Stimulated activated naive CD8-positive, alpha-beta T cell treated with anti-CD3 and anti-CD28 coated beads, Interleukin-15, Interleukin-2, amounts not matched to agents 100 ng/mL and 50 ng/mL, for 24 hours (primary cell): Measurements from ENCODE around the gene IFI27L1.

ENCODE experiments used
- H3K27ac Mint-ChIP-seq: one replicate; pipeline ENCODE4 v1.8.0; 2021; ENCODE audit warnings: mild to moderate bottlenecking, mixed read lengths
- H3K27me3 Mint-ChIP-seq: one replicate; pipeline ENCODE4 v1.8.0; 2021; ENCODE audit warnings: mixed read lengths
- H3K36me3 Mint-ChIP-seq: one replicate; pipeline ENCODE4 v1.8.0; 2021; ENCODE audit warnings: low read depth, mixed read lengths
- H3K4me1 Mint-ChIP-seq: one replicate; pipeline ENCODE4 v1.8.0; 2021; ENCODE audit warnings: low read depth, mixed read lengths
- H3K4me3 Mint-ChIP-seq: one replicate; pipeline ENCODE4 v1.8.0; 2021; ENCODE audit warnings: mild to moderate bottlenecking, mixed read lengths
- H3K9me3 Mint-ChIP-seq: one replicate; pipeline ENCODE4 v1.8.0; 2021; ENCODE audit warnings: mixed read lengths

The IFI27L1 gene, protein sequence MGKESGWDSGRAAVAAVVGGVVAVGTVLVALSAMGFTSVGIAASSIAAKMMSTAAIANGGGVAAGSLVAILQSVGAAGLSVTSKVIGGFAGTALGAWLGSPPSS

DNA sequence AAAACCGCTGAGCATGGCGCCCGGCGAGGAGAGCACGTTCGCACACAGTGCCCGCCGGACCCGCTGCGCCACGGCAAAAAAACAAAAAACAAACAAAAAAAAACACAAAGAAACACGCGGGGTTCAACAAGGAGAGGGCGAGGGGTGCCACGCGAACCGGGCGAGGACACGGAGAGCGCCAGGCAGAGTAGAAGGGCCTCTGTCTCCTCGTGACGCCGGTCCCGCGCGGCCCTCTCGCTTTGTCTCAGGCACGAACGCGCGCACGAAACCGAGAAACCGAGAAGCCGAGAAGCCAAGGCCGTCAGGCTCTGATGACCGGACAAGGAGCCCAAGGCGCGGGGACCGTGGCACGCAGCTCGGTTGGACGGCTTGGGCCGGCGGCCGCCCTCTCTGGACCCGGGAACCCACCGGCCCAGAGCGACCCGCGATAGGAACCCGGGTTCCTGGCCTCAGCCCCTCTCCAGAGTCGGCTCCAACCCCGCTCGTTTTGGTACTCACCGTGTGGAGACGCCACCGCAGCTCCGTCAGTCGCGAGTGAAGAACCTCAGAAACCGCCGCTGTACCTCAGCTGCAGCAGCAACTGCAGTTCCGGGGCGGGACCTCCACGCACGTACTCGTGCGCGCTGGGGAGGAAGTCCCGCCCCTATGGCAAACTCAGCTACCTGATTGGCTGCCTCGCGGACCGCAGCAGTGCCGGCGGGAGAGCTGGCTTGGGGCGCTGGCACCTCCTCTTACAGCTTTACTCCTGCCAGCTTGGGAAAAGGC lies at the start of gene IFI27L1, which contains the start of gene DDX24:
Gene IFI27L1, plus strand, starts transcription at position 690 of the 765 bp plus-strand sequence. CDS start 15,628 bp downstream, outside the sequence.
Gene DDX24, minus strand, starts transcription at position 582 of the 765 bp plus-strand sequence. CDS start 1,460 bp downstream, outside the sequence.
- no peaks in the 10 kb centered on the region for H3K9me3 Mint-ChIP-seq
- H3K4me1 Mint-ChIP-seq: peaks cover 59% of the 10 kb centered on the region
- H3K27me3 Mint-ChIP-seq: no peaks in the 10 kb centered on the region
- peak within 1 kb of the TSS; percentile 100 for H3K27ac Mint-ChIP-seq
- H3K36me3 Mint-ChIP-seq: peaks cover 52% of the 10 kb centered on the region
- peak within 1 kb of the TSS; percentile 100 for H3K4me3 Mint-ChIP-seq

DNA sequence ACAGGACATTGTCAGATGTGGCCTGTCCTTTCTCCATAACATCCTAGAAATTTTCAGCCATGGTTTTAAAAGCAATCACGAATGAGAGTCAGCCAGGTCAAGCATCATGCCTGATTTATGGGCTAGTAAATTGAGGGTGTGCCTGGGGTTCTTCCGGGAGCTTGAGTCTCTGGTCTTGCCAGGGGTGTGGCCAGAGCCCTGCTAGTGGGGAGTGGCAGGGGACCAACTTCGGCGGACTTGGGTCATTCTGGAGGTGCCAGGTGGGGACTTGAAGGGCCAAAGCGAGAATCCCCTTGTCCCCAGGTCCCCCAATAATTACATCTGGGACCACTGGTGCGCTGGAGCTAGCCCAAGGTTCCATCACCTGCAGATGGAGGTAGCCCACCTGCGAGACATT lies 49.2 kb upstream of the IFI27L1 start:
- H3K4me3 Mint-ChIP-seq: no peak overlapping the region
- no peak overlapping the region for H3K27ac Mint-ChIP-seq
- no peaks in the 10 kb centered on the region for H3K36me3 Mint-ChIP-seq
- peaks cover 11% of the 10 kb centered on the region for H3K4me1 Mint-ChIP-seq
- no peaks in the 10 kb centered on the region for H3K9me3 Mint-ChIP-seq
- H3K27me3 Mint-ChIP-seq: no peaks in the 10 kb centered on the region

GRCh38 chr14:94034886-94035285 lies 46.2 kb upstream of the IFI27L1 start:
- no peaks in the 10 kb centered on the region for H3K4me1 Mint-ChIP-seq
- H3K9me3 Mint-ChIP-seq: no peaks in the 10 kb centered on the region
- H3K27ac Mint-ChIP-seq: no peak overlapping the region
- no peaks in the 10 kb centered on the region for H3K36me3 Mint-ChIP-seq
- no peaks in the 10 kb centered on the region for H3K27me3 Mint-ChIP-seq
- no peak overlapping the region for H3K4me3 Mint-ChIP-seq

DNA sequence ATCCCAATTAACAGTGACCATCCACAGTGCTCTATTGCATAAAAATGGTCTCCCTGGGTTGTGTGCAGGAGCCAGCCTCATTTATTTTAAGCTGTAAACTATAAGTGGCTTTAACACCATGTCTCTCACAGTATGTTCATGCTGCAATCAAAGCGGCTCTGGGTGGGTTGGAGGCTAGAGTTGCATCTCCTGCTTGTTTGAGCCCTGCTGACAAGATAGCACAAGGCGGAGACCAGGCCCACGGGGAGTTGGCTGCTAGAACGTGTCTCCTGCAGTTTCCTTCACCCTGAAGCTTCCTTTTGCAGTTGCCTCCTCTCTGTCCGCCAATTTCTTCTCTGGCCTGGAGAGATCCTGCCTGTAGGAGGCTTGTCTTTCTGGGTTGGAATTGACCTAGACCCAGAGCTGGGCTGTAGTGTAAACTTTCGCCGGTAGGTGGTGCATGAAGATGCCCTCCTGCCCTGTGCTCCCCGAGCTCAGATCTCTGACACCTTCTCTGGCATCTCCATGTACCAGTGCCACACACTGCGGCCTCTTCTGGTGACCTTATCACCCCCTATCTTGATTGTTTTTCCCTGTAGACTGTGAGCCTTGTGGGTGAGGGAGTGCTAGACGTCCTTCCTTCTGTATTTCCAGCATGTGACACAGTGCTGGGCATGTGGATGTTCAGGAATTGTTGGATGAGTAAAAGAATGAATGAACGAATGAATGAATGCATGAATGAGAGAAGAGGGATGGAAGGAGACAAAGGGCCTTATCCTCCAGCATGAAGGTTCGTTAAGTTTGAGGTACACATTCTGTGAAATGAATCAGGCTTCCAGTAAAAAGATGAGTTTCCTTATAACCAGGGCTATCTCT lies 44.6 kb upstream of the IFI27L1 start:
- H3K4me3 Mint-ChIP-seq: no peak overlapping the region
- no peaks in the 10 kb centered on the region for H3K36me3 Mint-ChIP-seq
- no peaks in the 10 kb centered on the region for H3K9me3 Mint-ChIP-seq
- no peak overlapping the region for H3K27ac Mint-ChIP-seq
- H3K27me3 Mint-ChIP-seq: no peaks in the 10 kb centered on the region
- H3K4me1 Mint-ChIP-seq: no peaks in the 10 kb centered on the region

- Mint-ChIP-seq H3K9me3 (no peaks in the 10 kb centered on the region), H3K4me3 (no peak overlapping the region), H3K4me1 (no peaks in the 10 kb centered on the region), H3K36me3 (no peaks in the 10 kb centered on the region), H3K27me3 (no peaks in the 10 kb centered on the region), H3K27ac (no peak overlapping the region)
Observed at GRCh38 chr14:94037954-94038353, 43.2 kb upstream of the IFI27L1 start.

DNA sequence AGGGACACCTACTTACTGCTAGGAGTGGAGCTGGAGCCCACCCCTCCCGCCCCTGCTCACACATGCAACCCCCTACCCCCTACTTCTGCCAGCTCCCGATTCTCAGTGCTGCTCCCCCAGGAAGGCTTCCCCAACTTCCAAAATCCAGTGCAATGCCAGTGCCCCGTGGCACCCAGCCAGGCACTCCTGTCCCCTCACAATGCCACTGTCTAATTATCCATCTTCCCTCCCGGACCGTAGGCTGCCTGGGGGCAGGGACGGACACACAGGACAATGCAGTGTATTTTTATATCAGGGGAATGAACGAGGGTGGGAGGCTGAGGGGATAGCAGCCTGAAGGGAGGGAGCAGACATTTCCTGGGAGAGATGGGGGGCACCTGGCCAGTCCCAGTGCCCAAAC lies 42.6 kb upstream of the IFI27L1 start:
- H3K27ac Mint-ChIP-seq: no peak overlapping the region
- H3K4me3 Mint-ChIP-seq: no peak overlapping the region

DNA sequence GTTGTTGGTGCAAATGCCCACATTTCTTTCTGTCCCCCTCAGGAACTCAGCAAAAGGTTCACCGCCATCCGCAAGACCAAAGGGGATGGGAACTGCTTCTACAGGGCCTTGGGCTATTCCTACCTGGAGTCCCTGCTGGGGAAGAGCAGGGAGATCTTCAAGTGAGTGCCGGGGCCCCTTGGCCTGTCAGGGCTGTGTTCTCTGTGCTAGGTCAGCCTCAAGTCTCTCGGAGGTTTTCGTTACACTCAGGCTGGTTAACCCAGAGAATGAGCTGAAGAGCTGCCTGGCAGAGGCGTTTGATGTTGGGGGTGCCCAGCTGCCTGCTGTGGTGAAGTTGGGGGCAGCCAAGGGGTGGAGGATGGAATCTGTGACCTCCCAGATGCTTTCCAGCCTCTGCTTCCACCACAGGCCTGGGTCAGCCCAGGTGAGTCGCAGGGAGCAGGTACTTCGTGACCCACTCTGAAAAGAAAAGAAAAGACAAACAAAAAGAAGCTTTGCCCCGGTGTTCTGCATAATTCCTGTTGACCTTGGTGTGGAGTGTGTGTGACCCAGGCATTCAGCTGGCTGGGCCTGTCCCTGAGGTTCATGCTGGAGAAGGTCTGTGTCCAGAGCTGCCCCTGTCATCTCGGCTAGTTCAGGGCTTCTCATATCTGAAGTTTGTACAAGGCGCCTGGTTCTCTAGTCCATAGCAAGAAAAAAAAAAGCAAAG lies 42.0 kb upstream of the IFI27L1 start:
- Mint-ChIP-seq H3K4me1 (no peaks in the 10 kb centered on the region), H3K4me3 (no peak overlapping the region), H3K9me3 (no peaks in the 10 kb centered on the region), H3K27ac (no peak overlapping the region), H3K27me3 (no peaks in the 10 kb centered on the region), H3K36me3 (peaks cover 7% of the 10 kb centered on the region)

More for the DNA sequence above, 42.6 kb upstream of the IFI27L1 start:
- Mint-ChIP-seq H3K36me3 (peaks cover 2% of the 10 kb centered on the region), H3K4me1 (no peaks in the 10 kb centered on the region), H3K9me3 (no peaks in the 10 kb centered on the region), H3K27me3 (no peaks in the 10 kb centered on the region)

DNA sequence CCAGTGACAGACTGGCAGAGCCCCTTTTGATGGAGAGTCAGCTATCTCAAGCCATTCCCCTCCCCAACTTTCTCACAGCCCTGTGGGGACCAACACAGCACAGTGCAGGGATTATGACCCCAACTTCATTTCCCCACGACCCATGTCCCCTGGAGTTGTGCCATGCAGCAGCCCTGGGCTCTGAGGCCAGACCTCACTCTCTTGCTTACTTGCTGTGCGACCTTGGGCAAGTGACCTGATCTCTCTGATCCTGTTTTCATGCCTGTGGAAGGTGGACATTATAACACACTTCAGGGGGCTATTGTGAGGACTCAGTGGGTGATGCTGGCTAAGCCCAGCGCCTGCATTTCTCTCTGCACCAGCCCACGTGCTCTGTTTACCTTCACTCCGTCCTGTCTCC lies 40.9 kb upstream of the IFI27L1 start:
- H3K9me3 Mint-ChIP-seq: no peaks in the 10 kb centered on the region
- no peak overlapping the region for H3K27ac Mint-ChIP-seq
- H3K4me1 Mint-ChIP-seq: no peaks in the 10 kb centered on the region
- H3K27me3 Mint-ChIP-seq: no peaks in the 10 kb centered on the region
- peaks cover 8% of the 10 kb centered on the region for H3K36me3 Mint-ChIP-seq
- no peak overlapping the region for H3K4me3 Mint-ChIP-seq

DNA sequence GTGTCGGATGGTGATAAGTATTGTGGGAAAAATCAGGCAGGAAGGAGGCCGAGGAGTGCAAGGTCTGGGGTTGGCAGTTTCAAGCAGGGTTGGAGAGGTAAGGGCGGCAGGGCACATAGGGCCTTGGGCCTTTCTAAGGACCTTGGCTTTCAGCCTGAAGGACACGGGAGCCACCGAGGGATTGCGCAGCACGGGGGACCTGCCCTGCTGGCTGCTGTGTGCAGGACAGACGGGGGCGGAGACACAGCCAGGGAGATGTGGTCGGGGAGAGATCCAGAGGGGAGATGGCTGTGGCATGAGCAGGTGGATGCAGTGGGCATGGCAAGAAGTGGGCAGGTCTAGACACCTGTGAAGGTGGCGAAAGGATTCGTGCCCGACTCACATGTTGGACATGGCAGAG lies 40.3 kb upstream of the IFI27L1 start:
- Mint-ChIP-seq H3K4me3 (no peak overlapping the region), H3K9me3 (no peaks in the 10 kb centered on the region), H3K27me3 (no peaks in the 10 kb centered on the region), H3K36me3 (peaks cover 14% of the 10 kb centered on the region), H3K4me1 (no peaks in the 10 kb centered on the region), H3K27ac (no peak overlapping the region)

DNA sequence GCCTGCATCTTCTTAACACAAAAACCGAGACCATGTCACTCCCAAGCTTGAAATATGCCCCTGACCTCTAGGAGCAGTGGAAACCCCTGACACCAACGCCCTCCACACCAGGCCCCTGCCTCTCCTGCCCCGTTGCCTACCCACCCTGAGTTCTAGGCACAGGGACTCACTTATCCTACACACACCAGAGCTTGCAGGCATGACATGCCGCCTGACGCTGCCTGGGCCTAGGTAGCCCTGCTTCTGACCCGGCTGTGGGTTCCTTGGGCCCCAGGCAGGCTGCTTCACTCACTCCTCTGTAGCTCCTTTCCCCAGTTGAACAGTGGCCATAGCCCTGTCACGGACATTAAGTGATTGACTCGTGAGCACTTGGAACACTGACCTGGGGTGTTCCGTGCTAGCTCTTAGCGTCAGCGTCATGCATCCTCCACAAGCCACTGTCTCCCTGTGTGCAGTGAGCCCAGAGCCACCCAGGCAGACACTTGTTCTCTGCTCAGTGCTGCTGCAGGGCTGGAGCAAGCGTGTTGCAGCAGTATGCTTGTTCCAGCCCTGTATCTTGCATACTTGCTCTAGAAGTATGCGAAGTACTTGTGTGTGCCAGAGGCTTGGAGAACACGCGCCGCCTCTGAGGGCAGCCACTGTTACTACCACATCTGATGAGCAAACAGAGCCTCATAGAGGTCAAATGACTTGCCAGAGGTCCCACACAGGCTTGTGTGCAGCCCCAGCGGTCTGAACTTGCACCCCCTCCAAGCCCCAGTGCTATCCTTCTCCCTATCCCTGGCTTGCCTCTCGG lies 39.4 kb upstream of the IFI27L1 start:
- H3K27me3 Mint-ChIP-seq: no peaks in the 10 kb centered on the region
- H3K36me3 Mint-ChIP-seq: peaks cover 17% of the 10 kb centered on the region
- no peaks in the 10 kb centered on the region for H3K9me3 Mint-ChIP-seq
- no peak overlapping the region for H3K27ac Mint-ChIP-seq
- no peaks in the 10 kb centered on the region for H3K4me1 Mint-ChIP-seq
- H3K4me3 Mint-ChIP-seq: no peak overlapping the region

DNA sequence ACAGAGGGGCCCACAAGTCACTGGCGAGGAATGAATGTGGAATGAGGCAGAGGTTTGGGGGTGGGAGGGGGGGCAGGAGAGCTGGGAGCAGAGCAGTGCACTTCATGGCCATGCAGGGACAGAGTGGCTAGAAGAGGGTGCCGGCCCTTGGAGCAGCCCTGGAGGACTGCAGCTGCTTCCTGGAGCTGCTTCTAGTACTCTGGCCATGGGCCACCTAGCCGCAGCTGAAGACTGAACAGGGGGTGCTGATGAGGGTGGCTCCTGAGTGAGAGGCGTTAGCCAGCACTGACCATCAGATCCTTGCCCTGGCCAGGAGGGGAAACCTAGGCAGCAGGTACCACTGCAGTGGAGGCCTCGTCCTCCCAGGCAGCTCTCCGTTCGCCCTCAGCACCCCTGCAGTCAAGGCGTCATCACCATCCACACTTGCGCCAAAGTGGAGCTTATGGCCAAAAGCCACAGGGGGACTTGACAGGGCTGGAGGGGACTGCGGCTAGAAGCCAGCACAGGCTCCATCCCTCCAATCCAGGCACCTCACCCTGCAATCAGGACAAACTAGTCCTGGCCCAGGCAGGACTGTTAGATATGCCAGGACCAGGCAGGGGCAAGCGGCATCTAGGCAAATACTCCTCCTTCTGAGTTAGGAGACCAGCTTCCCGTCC lies 38.5 kb upstream of the IFI27L1 start:
- no peak overlapping the region for H3K27ac Mint-ChIP-seq
- H3K9me3 Mint-ChIP-seq: no peaks in the 10 kb centered on the region
- no peaks in the 10 kb centered on the region for H3K4me1 Mint-ChIP-seq
- peaks cover 22% of the 10 kb centered on the region for H3K36me3 Mint-ChIP-seq
- H3K4me3 Mint-ChIP-seq: no peak overlapping the region
- no peaks in the 10 kb centered on the region for H3K27me3 Mint-ChIP-seq

DNA sequence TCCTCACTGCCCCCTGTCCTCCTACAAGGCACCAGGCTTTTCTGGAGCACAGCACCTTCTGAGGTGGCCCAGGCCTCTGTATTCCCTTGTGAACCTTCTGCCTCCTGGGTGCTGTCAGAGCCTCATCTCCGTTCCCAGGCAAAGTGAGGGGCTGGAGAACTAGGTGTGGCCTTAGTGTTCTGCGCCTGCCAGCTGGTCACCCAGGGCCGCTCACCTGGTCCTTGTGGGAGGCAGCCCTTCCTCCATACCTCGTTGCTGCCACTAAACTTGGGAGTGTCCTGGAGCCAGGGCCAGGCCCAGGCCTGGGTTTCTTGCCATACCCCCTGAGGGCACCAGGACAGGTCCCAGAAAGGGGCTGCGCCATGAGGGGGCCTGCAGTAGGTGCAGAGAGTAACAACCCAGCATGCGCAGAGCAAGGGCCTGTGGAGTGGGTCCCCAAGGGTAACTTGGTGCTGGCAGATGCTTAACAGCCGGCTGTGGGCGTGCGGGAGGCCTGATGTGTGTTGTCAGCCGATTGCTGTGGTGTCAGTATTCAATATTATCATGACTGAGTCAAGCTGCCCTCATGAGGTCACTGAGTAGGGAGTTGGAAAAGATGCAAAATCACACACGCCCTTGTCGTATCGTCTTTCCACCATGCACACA lies 37.9 kb upstream of the IFI27L1 start:
- no peaks in the 10 kb centered on the region for H3K4me1 Mint-ChIP-seq
- H3K27me3 Mint-ChIP-seq: no peaks in the 10 kb centered on the region
- peaks cover 29% of the 10 kb centered on the region for H3K36me3 Mint-ChIP-seq
- H3K9me3 Mint-ChIP-seq: no peaks in the 10 kb centered on the region
- no peak overlapping the region for H3K27ac Mint-ChIP-seq
- H3K4me3 Mint-ChIP-seq: no peak overlapping the region

- Mint-ChIP-seq H3K9me3 (no peaks in the 10 kb centered on the region), H3K27ac (no peak overlapping the region), H3K4me1 (no peaks in the 10 kb centered on the region), H3K27me3 (no peaks in the 10 kb centered on the region), H3K4me3 (no peak overlapping the region), H3K36me3 (peaks cover 32% of the 10 kb centered on the region)
Observed at GRCh38 chr14:94043756-94044475, 37.2 kb upstream of the IFI27L1 start.
